ENCODE measurements around the gene MLEC. TPM values are rescaled to one million over a fixed set of nuclear protein-coding genes. Genes with fewer than 3 reads are reported as not detected.
A peak's percentile ranks its signal among the peaks of the same experiment; 100 is the strongest.

The MLEC gene
- total RNA-seq, 1 donor from 2014 or later, result 129 TPM

GRCh38 chr12:120734210-120734609 is 47.3 kb downstream of the MLEC start:
- Mint-ChIP-seq H3K27me3 (ENCODE audit: unreplicated experiment) (no peaks in the 10 kb centered on the region), H3K27ac (ENCODE audit: unreplicated experiment) (no peak overlapping the region), H3K36me3 (ENCODE audit: unreplicated experiment) (peaks cover 2% of the 10 kb centered on the region), H3K4me3 (ENCODE audit: unreplicated experiment) (no peak overlapping the region), H3K9me3 (ENCODE audit: unreplicated experiment) (no peaks in the 10 kb centered on the region), H3K4me1 (ENCODE audit: unreplicated experiment) (no peaks in the 10 kb centered on the region)
- TF ChIP-seq CTCF (IDR thresholded peaks at IDR 0.05), result no peak
- DNase-seq (ENCODE audit: extremely low spot score, unreplicated experiment), result no peak

- Mint-ChIP-seq H3K9me3 (ENCODE audit: unreplicated experiment) (no peaks in the 10 kb centered on the region), H3K4me3 (ENCODE audit: unreplicated experiment) (no peak overlapping the region), H3K4me1 (ENCODE audit: unreplicated experiment) (no peaks in the 10 kb centered on the region), H3K27ac (ENCODE audit: unreplicated experiment) (no peak overlapping the region), H3K27me3 (ENCODE audit: unreplicated experiment) (no peaks in the 10 kb centered on the region), H3K36me3 (ENCODE audit: unreplicated experiment) (peaks cover 2% of the 10 kb centered on the region)
- TF ChIP-seq CTCF (IDR thresholded peaks at IDR 0.05), result no peak
- DNase-seq (ENCODE audit: extremely low spot score, unreplicated experiment), result no peak
Measured at GRCh38 chr12:120735181-120735580, 48.2 kb downstream of the MLEC start.

- no peak for DNase-seq (ENCODE audit: extremely low spot score, unreplicated experiment)
- Mint-ChIP-seq H3K9me3 (ENCODE audit: unreplicated experiment) (no peaks in the 10 kb centered on the region), H3K27me3 (ENCODE audit: unreplicated experiment) (no peaks in the 10 kb centered on the region), H3K27ac (ENCODE audit: unreplicated experiment) (no peak overlapping the region), H3K4me1 (ENCODE audit: unreplicated experiment) (no peaks in the 10 kb centered on the region), H3K4me3 (ENCODE audit: unreplicated experiment) (no peak overlapping the region), H3K36me3 (ENCODE audit: unreplicated experiment) (no peaks in the 10 kb centered on the region)
- no peak for TF ChIP-seq CTCF (IDR thresholded peaks at IDR 0.05)
Measured at GRCh38 chr12:120736404-120737331, 49.7 kb downstream of the MLEC start.

- Mint-ChIP-seq H3K4me1 (ENCODE audit: unreplicated experiment) (no peaks in the 10 kb centered on the region), H3K4me3 (ENCODE audit: unreplicated experiment) (no peak overlapping the region), H3K9me3 (ENCODE audit: unreplicated experiment) (no peaks in the 10 kb centered on the region), H3K36me3 (ENCODE audit: unreplicated experiment) (no peaks in the 10 kb centered on the region), H3K27ac (ENCODE audit: unreplicated experiment) (no peak overlapping the region), H3K27me3 (ENCODE audit: unreplicated experiment) (no peaks in the 10 kb centered on the region)
- DNase-seq (ENCODE audit: extremely low spot score, unreplicated experiment), result no peak
- peak; percentile 43 for TF ChIP-seq CTCF (IDR thresholded peaks at IDR 0.05)
Measured at GRCh38 chr12:120737557-120738251, 50.8 kb downstream of the MLEC start.
